NCI-H2029 treated with DMSO at 0.1 percent for 48 hours (cell line): ENCODE measurements around the gene CD14.
"Not testable (repeated sequence)": the region's sequence is repeated elsewhere in the genome, so short reads cannot be mapped to it uniquely, and the experiment has no call there.

Source experiments
- DNase-seq: peaks from one replicate; lab custom pipeline; 2025; lab: John Stamatoyannopoulos, UW

Gene CD14

DNA sequence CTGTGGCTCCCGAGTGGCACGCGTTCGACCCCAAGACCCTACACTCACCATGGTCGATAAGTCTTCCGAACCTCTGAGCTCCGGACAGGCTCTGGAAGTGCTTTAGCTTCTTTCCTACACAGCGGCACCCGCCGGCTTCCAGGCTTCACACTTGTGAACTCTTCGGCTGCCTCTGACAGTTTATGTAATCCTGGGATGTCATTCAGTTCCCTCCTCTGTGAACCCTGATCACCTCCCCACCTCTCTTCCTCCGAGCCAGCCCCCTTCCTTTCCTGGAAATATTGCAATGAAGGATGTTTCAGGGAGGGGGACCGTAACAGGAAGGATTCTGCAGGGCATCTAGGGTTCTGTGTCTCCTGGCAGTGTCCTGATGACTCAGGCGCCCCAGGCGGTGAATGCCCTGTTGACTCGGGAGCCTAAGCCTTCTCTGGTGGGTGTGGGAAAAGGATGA is at the start of gene CD14:
Gene CD14, minus strand, starts transcription at position 155 of the 451 bp plus-strand sequence. Its CDS starts 104 bp downstream, at position 51.
- DNase-seq = no peak

GRCh38 chr5:140678993-140679392 is 46.0 kb upstream of the CD14 start:
- no peak for DNase-seq

DNA sequence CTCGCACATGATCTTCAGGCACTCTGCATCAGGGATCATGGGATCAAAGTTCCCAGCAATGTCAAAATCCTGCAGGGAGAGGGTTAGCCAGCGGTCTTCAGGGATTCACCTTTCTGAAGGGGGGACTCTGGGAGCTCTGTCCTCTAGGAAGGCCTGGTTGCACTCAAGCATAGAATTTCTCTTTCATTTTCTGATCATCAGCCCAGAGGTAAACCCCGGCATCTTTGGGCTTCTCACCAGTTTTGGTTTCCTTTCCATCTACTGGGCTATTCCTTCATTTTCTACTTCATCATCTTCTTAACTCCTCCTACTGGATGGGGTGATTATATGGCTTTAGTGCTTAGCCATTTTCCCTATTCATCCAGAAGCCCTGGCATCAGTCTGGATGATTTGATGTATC is 45.0 kb upstream of the CD14 start:
- no peak for DNase-seq

DNA sequence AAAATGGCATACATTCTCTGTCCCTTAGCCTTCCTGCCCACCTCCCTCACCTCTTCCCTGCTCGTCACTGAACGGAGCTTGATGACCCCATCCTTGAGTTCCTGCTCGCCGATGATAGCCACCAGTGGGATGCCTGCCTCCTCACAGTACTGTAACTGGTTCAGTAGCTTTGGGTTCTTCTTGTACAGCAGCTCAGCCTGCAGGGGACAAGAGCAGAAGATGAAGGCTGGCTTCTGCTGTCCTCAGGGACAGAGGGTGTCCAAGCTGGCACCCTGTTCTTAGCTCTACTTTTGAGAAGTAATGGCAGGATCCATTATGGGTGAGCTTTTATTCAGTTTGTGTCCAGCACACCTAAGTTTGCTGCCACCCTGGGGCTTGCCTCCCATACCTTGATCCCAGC is 41.7 kb upstream of the CD14 start:
- DNase-seq = no peak

GRCh38 chr5:140674211-140674610 is 41.2 kb upstream of the CD14 start:
- no peak for DNase-seq

DNA sequence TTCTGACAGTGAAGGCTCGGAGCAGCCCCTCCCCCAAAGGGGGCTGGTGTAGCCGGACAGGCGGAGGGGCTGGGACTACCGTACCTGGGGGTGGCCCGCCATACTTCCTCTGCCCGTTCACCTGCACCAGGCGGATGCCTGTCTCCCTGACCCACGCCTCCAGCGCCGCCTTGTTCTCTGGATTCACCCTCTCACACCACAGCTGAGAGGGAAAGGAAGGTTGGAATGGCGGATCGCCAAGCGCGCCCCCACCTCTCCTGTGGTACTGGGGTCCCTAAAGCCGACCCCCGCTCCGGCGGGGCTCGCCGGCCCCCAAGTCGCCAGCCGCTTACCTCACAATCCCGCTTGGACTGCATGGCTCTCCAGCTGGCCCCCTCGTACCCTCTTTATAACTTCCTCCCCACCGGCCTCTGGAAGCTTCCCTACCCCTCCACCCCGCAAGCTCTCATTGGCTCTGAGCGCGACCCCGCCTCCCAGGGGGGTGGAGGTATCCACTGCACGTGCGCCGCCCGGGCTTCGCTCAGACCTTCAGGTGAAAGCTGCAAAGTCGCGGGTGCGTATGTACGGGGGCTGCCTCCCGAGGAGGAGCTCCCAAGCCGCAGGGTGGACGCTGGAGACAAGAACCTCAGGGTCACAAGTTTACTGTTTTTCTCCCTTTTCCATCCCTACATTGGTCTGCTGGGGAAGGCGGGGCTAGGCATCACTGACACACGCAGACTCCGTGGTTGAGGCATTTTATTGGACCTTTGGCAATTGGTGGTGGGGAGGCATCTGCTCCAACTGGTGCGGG is 40.4 kb upstream of the CD14 start, which contains the start of gene DND1:
Gene DND1, minus strand, starts transcription at position 390 of the 790 bp plus-strand sequence. Its CDS starts 34 bp downstream, at position 356.
- DNase-seq = no peak

GRCh38 chr5:140672455-140673186 is 39.6 kb upstream of the CD14 start:
- DNase-seq = no peak

GRCh38 chr5:140671472-140672125 is 38.6 kb upstream of the CD14 start:
- DNase-seq = no peak

DNA sequence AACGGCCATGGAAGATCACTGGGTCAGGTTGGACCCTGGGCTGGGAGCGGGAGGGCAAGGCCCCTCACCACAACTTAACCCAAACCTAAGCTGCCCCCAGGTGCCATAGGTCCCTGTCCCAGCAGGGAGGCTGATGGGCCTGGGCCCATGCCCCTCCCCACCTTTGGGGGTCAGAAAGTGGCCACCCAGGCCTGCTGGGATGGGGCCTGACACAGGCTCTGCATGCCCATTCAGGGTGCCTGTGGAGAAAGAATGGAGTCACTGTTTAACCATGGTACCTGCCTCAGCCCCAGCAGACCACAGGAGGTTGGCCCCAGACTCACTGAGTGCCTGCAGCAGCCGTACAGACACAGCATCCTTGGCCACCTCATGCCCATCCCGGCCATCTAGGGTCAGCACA is 38.1 kb upstream of the CD14 start:
- DNase-seq = not testable (repeated sequence)

DNA sequence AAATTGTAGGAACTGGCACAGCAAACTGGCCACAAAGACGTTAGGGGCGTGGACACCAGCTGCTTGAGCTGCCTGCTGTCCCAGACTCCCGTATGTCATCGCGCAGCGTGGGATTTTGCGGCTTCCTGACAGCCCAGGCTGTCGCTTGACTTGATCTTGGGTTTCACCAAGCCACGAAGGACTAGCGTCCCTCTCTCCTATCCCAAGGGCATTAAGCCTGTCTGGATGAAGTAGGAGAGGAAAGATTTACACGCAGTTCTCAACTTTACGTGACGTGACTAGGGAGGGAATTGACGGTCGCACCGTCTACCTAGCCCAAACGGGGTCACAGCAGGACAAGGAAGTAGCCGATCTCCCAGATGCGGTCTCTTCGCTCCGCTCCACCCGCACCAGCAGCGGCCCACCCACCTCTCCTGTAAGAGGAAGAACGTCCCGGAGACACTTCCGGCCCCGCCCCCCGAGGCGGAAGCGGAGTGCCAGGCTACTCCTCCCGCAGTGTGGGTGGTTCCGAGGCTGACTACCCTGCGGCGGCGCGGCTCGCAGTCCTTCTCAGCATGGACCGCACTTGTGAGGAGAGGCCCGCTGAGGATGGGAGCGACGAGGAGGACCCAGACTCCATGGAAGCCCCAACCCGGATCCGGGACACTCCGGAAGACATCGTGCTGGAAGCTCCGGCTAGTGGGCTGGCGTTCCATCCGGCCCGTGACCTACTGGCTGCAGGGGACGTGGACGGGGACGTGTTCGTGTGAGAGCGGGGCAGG is 31.6 kb upstream of the CD14 start, which contains the start of gene WDR55:
Gene WDR55, plus strand, starts transcription at position 546 of the 761 bp plus-strand sequence. Its CDS starts 9 bp downstream, at position 555.
- DNase-seq = peak; percentile 71

DNA sequence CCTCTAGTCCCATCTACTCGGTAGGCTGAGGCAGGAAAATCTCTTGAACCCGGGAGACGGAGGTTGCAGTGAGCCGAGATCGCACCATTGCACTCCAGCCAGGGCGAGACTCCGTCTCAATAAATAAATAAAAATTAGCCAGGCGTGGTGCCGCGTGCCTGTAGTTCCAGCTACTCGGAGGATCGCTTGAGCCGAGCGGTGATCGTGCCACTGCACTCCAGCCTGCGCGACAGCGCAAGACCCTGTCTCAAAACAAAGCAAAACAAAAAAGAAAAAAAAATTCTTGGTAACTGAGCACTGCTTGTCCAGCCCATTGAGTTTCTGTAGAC is 31.0 kb upstream of the CD14 start:
- no peak for DNase-seq

DNA sequence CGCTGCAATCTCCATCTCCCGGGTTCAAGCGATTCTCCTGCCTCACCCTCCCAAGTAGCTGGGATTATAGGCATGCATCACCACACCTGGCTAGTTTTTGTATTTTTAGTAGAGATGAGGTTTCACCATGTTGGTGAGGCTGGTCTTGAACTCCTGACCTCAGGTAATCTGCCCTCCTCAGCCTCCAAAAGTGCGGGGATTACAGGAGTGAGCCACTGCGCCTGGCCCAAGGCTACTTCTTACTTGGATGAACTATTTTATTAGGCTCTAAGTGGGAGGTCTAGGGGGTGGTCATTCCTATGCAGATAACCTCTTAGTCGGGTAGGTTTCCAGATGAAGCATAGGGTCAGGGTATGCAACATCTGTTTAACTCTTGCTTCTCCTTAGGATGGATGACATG is 27.4 kb upstream of the CD14 start:
- not testable (repeated sequence) for DNase-seq

DNA sequence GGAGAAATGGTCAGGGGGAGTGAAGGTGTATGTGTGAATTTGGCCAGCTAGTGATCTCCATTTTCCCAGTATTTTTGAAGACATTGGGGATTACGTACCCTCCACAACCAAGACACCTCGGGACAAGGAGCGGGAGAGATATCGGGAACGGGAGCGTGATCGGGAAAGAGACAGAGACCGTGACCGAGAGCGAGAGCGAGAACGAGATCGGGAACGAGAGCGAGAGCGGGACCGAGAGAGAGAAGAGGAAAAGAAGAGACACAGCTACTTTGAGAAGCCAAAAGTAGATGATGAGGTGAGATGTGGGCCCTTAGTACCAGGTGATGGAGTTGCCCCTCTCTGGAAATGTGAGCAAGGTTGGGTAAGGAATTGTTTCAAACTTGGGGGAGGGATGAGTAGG is 25.9 kb upstream of the CD14 start:
- DNase-seq = no peak

GRCh38 chr5:140647042-140647419 is 14.1 kb upstream of the CD14 start:
- DNase-seq = no peak

- DNase-seq = no peak
These were observed 9.7 kb upstream of the CD14 start for GRCh38 chr5:140642718-140643117.

- no peak for DNase-seq
These were observed 8.7 kb upstream of the CD14 start for GRCh38 chr5:140641716-140642115.

DNA sequence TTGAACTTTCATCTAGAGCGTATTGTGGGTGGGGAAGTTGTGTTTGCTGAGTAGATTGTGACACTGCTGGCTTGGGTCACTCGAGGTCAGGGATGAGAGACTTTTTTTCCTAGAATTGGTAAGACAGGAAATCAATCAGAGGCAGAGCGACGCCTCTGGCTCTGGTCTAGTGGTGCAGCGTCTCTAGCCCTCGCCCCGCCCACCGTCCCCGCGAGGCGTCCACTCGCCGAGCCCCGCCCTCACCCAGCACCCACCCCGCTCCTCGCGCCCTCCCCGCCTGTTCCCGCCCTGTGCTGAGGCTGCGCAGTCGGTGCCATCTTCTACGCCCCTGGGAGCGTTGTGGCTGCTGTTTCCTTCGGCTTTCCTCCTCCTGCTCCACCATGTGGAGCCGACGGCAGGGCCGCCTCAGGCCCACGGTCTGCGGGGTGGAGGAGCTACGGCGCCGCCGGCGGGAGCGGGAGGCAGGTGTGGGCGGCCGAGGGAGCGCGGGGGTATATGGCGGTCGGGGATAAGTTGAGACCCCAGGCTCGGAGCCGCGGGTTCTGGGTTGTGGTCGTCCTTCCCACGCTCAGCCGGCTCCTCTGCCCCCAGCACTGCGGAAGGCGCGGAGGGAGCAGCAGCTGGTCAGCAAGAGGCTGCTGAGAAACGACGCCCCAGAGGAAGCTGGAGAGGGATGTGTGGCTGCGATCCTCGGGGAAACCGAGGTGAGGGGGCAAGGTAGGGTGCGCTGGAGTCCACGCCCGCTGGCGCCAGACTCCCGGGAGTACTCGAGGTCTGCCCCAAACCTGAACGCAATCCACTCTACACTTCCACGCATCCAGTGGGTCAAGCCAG is 6.4 kb upstream of the CD14 start, which contains the start of gene TMCO6:
Gene TMCO6, plus strand, starts transcription at position 304 of the 834 bp plus-strand sequence. Its CDS starts 77 bp downstream, at position 381.
- peak; percentile 82 for DNase-seq

DNA sequence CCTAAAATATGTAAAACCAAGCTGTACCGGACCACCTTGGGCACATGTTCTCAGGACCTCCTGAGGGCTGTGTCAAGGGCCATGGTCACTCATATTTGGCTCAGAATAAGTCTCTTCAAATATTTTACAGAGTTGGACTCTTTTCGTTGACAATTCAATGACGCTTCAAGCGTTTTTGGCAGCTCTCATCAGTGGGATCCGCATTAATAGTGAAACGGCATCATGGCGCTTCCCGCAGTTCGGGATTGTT is 5.8 kb upstream of the CD14 start:
- not testable (repeated sequence) for DNase-seq

DNA sequence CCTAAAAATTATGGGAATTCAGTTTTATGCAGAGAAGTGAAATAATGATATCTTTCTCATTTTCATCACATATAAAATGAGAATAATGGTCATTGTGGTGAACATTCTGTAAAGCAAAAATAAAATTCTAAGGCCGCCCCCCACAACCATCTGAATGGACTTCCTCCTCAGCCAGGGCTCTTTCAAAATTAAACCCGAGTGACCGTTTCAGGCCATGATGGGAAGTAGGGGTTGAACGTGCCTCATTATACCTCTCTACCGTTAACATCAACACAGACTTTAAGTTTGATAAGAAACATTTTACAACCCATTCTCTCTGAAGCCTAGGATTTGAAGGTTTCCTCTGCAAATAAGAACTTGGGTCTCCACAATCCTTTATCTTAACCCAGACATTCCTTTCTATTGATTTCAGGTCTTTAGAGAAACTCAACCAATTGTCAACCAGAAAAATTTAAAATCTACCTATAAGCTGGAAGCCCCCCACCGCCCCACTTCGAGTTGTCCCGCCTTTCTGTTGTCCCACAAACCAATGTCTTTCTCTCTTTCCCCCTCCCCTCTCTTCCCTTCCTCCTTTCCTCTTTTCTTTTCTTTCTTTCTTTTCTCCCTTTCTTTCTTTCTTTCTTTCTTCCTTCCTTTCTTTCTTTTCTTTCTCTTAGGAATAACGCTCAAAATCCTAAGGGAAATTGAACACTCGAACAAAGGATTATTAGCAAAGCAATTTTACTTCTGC is 4.6 kb upstream of the CD14 start:
- DNase-seq = no peak
